ENCODE data around the gene LMCD1.

The LMCD1 gene

GRCh38 chr3:8622873-8623691 is 121.5 kb downstream of the LMCD1 start:
- Histone ChIP-seq H3K36me3 (ENCODE audit: control insufficient read depth, insufficient read depth, low read length) (no peaks in the 10 kb centered on the region), H3K27me3 (replicated peaks; ENCODE audit: control insufficient read depth, insufficient read depth, low read length) (no peaks in the 10 kb centered on the region), H3K4me3 (replicated peaks; ENCODE audit: low read depth, low read length) (no peak overlapping the region)
- peak; percentile 91 for TF ChIP-seq CTCF (IDR thresholded peaks at IDR 0.05; ENCODE audit: insufficient read depth, low read length, poor library complexity, severe bottlenecking)
- peak; percentile 42 for DNase-seq (ENCODE audit: extremely low read depth, insufficient read length)

GRCh38 chr3:8623741-8624140 is 122.1 kb downstream of the LMCD1 start:
- Histone ChIP-seq H3K36me3 (ENCODE audit: control insufficient read depth, insufficient read depth, low read length) (no peaks in the 10 kb centered on the region), H3K27me3 (replicated peaks; ENCODE audit: control insufficient read depth, insufficient read depth, low read length) (no peaks in the 10 kb centered on the region), H3K4me3 (replicated peaks; ENCODE audit: low read depth, low read length) (no peak overlapping the region)
- DNase-seq (ENCODE audit: extremely low read depth, insufficient read length) = no peak
- no peak for TF ChIP-seq CTCF (IDR thresholded peaks at IDR 0.05; ENCODE audit: insufficient read depth, low read length, poor library complexity, severe bottlenecking)
